Measurements from ENCODE around the gene DLGAP1.

DNA sequence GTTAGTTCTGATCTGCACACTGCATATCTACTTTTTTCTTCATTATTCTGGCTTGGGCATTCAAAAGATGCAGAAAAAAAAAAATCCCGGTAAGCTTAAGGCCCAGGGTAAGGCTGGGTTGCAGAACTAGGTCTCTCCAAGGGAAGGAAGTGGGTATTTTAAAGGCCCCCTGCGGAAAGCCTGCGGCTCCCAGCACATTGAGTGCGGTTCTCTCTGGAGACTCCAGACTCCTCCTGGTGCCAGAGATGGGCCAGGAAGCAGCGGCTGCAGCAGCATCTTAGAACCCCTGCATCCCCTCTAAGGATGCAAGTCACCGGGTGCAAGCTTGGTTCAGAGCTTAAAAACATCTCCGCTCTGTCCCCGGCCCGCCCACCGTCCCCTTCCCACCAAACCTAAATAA, 955.6 kb downstream of the DLGAP1 start:
- TF ChIP-seq, protein P1, sequence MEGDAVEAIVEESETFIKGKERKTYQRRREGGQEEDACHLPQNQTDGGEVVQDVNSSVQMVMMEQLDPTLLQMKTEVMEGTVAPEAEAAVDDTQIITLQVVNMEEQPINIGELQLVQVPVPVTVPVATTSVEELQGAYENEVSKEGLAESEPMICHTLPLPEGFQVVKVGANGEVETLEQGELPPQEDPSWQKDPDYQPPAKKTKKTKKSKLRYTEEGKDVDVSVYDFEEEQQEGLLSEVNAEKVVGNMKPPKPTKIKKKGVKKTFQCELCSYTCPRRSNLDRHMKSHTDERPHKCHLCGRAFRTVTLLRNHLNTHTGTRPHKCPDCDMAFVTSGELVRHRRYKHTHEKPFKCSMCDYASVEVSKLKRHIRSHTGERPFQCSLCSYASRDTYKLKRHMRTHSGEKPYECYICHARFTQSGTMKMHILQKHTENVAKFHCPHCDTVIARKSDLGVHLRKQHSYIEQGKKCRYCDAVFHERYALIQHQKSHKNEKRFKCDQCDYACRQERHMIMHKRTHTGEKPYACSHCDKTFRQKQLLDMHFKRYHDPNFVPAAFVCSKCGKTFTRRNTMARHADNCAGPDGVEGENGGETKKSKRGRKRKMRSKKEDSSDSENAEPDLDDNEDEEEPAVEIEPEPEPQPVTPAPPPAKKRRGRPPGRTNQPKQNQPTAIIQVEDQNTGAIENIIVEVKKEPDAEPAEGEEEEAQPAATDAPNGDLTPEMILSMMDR (IDR thresholded peaks at IDR 0.05), result no peak
- TF ChIP-seq POLR2AphosphoS5 (IDR thresholded peaks at IDR 0.05), result no peak
